Measurements from ENCODE around the gene ACVR1.

- TF ChIP-seq CTCF (IDR thresholded peaks at IDR 0.05) (no peak), ZFX (IDR thresholded peaks at IDR 0.05; ENCODE audit: borderline replicate concordance) (no peak)
These were observed 22.5 kb upstream of the ACVR1 start for GRCh38 chr2:157898591-157898996.

All from 22Rv1 (cell line).